ENCODE data around the gene INSR.
A peak's percentile ranks its signal among the peaks of the same experiment; 100 is the strongest.

The INSR gene

DNA sequence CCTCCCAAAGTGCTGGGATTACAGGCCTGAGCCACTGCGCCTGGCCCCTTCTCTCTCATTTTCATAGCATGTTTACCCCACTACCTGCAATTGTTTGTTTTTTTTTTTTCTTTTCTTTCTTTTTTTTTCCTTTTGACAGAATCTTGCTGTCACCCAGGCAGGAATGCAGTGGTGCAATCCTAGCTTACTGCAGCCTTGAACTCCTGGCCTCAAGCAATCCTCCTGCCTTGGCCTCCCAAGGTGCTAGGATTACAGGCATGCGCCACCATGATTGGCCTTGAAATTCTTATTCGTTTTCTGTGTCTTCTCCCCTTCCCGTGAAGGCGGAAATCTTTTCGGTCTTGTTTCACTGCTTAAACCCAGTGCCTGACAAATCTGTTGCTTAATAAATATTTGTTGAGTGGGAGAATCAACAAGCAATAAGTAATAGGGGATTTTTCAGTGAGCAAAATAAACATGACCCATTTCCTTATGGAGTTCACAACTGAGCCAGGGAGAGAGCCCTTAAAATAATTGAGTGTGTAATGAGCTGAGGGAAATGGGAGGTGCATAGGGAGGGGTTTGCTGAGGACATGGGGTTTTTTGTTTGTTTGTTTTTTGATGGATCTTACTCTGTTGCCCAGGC lies 1.8 kb upstream of the INSR start:
- DNase-seq (ENCODE audit: low spot score) = no peak

DNA sequence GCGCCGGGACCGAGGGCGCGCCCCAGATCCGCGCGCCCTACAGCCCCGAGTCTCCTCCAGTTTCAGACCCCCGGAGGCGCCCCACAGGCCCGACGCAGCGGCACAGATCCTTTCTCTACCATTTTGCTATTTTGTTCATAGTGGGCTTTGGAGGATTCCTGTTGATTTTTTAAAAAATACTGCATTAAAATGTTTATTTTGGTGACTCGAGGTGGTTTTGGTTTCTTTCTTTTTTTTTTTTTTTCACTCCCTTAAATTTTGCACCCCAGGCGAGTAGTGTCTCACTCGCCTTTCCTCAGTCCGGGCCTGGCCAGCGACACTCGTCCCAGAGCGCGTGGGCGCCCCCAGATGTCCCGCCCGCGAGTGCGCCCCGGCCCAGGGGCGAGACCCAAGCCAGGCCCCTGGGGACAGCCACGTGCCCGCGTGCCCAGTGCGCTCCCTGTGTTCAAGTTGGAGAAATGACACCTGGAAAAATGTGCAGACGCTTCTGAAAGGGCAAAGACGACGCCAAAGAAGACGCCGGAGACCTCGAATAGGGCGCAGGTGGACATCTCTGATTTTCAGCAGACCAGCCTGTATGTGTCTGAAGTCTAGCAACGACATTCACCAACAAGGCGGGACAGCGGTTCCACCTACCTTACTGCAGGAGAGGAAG lies 471 bp upstream of the INSR start:
- DNase-seq (ENCODE audit: low spot score) = peak; percentile 73

GRCh38 chr19:7292950-7293761 lies 1.1 kb downstream of the INSR start:
- peak; percentile 8 for DNase-seq (ENCODE audit: low spot score)

- DNase-seq (ENCODE audit: low spot score) = no peak
Observed at GRCh38 chr19:7292352-7292949, 1.8 kb downstream of the INSR start.

DNA sequence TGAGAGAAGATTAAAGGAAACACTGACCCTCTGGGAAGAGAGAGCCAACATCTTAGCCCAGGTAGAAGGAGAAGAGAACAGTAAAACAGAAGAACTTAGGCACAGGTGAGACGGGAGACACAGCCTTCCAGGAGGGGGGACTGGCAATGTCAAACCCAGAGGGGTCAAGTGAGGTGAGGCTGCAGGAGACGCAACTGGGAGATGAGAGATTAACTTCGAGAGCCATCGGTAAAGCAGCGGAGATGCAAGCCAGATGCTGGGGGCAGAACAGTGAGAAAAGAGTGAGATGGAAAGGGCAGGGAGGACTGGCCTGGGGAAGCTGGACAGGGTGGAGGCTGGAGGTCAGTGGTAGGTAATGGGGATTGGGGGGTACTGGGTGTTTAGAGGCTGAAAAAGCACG lies 5.2 kb downstream of the INSR start:
- DNase-seq (ENCODE audit: low spot score) = no peak

GRCh38 chr19:7288131-7288530 lies 6.1 kb downstream of the INSR start:
- no peak for DNase-seq (ENCODE audit: low spot score)

DNA sequence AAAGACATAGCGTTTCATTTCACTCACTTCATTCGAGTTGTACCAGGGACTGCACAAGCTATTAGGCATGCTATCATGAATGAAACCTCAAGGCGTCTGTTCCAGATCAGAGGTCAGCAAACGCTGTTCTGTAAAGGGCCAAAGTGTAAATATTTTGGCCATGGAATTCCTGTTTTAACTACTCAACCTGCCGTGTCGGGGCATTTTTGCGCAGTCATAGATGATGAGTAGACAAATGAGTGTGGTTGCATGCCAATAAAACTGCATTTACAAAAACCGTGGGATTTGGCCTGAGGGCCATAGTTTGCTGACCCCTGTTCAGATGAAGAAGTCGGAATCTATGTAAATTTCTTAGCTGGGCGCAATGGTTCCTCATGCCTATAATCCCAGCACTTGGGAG lies 6.5 kb downstream of the INSR start:
- no peak for DNase-seq (ENCODE audit: low spot score)

- no peak for DNase-seq (ENCODE audit: low spot score)
Observed at GRCh38 chr19:7280940-7281666, 13.1 kb downstream of the INSR start.

DNA sequence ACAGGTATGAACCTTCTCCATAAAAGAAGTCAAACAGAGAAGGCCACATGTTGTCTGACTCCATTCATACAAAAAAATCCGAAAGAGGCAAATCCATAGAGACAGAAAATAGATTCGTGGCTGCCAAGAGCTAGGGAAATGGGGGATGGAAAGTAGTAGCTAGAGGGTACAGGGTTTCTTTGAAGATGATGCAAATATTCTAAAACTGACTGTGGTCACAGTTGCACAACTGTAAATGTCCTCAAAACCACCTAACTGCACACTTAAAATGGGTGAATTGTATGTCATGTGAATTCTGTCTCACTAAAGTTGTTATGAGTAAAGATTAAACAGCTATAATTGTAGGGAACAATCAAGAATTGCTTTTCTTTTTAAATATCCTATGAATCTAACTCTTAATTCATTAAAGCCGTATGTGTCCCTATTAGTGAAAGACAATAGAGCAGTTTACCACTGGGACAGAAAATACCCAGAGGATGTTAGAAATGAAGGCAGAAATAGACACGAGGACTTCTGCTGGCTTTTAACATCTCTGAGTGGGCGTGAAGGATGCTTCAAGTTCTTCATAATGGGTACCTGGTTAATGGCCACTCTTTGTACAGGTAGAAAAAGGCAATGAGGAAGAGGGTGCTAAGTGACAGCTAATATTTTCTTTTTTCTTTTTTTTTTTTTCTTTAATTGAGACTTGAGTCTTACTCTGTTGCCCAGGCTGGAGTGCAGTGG lies 21.2 kb downstream of the INSR start:
- no peak for DNase-seq (ENCODE audit: low spot score)

GRCh38 chr19:7268705-7269098 lies 25.5 kb downstream of the INSR start:
- DNase-seq (ENCODE audit: low spot score) = no peak

DNA sequence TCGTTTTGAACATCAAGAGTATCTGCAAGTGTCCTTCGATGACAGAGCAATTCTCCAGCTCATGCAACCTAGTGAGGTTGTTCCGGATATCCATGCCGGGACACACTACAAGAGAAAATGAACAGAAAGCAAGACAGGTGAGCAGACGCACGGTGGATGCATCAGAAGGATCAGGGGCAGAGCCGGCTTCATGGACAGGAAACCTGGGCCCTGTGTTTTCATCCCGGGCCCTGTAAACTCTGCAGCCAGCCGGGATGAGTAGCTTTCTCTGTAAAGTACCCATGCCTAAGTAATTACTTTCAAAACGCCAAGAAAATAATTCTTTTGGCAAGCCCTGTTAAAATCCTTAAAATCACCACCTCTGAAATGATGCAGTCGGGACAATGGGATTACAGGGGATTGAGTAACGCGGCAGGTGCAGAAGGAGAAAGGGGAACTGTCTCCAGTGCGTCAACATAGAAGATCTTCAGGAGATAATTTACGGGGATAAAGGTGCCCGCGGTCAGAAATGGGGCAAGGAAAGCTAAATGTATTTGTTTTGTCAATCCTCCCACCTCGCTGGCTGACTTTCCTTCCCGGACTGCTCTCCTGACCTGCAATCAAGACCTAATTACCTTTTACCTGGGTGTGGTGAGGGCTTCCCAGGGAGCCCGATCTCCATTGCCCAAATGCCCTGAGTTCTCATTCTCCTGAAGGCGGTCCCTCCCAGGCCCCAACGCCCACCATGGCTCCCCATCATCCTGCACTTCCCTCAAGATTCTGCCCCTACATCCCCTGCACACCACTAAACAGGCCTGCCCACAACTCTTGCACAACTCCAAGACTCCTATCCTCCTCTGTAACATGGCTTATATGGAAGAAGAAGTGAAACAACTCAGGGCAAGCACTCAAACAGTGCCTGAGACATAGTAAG lies 26.2 kb downstream of the INSR start:
- peak; percentile 17 for DNase-seq (ENCODE audit: low spot score)

DNA sequence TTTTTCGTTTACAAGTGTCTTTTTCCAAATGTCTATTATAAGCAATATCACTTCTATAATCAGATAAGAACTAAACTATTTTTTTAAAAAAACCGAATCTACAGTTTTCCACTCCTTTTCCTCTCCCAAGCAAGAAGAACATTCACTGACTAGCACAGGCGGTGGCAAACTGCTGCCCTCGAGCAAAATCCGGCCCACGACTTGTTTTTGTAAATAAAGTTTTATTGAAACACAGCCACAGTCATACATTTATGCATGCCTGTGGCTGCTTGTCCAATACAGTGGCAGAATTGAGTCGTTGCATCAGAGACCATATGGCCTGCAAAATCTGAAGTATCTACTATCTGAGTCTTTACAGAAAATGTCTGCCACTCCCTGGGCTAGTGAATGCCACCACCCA lies 27.4 kb downstream of the INSR start:
- no peak for DNase-seq (ENCODE audit: low spot score)

GRCh38 chr19:7265963-7266362 lies 28.3 kb downstream of the INSR start:
- DNase-seq (ENCODE audit: low spot score) = no peak

DNA sequence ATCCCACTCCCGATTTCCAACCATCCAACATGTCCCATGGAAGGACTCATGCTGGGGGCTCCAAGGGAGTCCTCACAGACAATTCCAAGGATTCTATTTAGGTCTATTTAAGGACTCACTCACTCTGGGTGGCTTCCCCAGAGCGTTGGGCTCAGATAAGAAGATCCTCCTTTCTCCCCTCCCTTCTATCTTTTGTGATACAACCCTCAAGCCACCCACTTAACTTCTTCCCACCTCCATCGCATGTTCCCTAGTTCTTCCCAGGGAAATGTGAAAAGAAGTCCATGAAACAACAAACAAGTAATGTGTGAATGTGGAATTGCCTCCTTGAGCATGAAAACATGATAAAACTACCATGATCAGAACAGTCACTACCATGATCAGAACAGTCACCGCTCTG lies 29.4 kb downstream of the INSR start:
- no peak for DNase-seq (ENCODE audit: low spot score)

DNA sequence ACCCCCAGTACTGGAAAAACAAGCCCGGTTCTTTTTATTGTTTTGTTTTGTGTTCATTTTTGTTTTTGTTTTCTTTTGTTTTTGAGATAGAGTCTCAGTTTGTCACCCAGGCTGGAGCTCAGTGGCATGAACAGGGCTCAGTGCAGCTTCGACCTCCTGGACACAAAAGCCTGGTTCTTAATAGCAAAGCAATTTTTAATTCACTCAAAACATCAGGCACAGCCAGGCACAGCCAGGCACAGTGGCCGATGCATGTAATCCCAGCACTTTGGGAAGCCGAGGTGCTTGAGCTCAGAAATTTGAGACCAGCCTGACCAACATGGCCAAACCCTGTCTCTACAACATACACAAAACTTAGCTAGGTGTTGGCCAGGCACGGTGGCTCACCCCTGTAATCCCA lies 30.7 kb downstream of the INSR start:
- peak; percentile 28 for DNase-seq (ENCODE audit: low spot score)

- no peak for DNase-seq (ENCODE audit: low spot score)
Observed at GRCh38 chr19:7263066-7263465, 31.1 kb downstream of the INSR start.

GRCh38 chr19:7262470-7262869 lies 31.7 kb downstream of the INSR start:
- no peak for DNase-seq (ENCODE audit: low spot score)

- DNase-seq (ENCODE audit: low spot score) = no peak
Observed at GRCh38 chr19:7260161-7260560, 34.1 kb downstream of the INSR start.

DNA sequence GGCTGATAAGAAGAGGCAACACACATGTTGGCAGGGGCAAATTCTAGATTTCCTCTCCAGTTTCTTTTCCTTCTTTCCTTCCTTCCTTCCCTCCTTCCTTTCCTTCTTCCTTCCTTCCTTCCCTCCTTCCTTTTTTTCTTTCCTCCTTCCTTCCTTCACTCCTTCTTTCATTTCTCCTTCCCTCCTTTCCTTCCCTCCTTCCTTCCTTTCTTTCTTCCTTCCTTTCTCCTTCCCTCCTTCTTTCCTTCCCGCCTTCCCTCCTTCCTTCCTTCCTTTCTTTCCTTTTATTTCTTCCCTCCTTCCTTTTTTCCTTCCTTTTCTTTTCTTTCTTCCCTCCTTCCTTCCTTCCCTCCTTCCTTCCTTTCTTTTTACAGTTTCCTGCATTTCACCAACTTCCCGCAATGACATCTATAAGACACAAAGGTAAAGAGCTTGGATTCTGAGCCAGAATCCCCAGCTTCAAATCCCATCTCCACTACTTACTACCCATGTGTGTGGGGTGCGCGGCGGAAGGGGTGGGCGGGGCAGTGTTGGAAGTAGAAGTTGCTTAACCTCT lies 35.3 kb downstream of the INSR start:
- no peak for DNase-seq (ENCODE audit: low spot score)
